ENCODE results near the gene SORT1. TPM values are rescaled to one million over a fixed set of nuclear protein-coding genes. Genes with fewer than 3 reads are reported as not detected.

The SORT1 gene
- total and polyA plus RNA-seq, 8 donors = 4.6 to 481 (median 36.6) TPM

- intact Hi-C loops (cut with DNase I; ENCODE audit: low total_unique reads) = no loop called here
- H3K27me3 ChIP-seq = no peaks in the 10 kb centered on the region
- H3K4me1 ChIP-seq = no peaks in the 10 kb centered on the region
- peaks cover 51 to 99% (median 94%) of the 10 kb centered on the region in 4 donors for H3K36me3 ChIP-seq
- H3K9me3 ChIP-seq = peaks cover 6 to 20% (median 13%) of the 10 kb centered on the region in 4 donors
- no peak overlapping the region for H3K4me3 ChIP-seq
- TF ChIP-seq POLR2A (IDR thresholded peaks at IDR 0.05) = no peak
- TF ChIP-seq POLR2AphosphoS5 (IDR thresholded peaks at IDR 0.05) = no peak
- TF ChIP-seq, protein P1, sequence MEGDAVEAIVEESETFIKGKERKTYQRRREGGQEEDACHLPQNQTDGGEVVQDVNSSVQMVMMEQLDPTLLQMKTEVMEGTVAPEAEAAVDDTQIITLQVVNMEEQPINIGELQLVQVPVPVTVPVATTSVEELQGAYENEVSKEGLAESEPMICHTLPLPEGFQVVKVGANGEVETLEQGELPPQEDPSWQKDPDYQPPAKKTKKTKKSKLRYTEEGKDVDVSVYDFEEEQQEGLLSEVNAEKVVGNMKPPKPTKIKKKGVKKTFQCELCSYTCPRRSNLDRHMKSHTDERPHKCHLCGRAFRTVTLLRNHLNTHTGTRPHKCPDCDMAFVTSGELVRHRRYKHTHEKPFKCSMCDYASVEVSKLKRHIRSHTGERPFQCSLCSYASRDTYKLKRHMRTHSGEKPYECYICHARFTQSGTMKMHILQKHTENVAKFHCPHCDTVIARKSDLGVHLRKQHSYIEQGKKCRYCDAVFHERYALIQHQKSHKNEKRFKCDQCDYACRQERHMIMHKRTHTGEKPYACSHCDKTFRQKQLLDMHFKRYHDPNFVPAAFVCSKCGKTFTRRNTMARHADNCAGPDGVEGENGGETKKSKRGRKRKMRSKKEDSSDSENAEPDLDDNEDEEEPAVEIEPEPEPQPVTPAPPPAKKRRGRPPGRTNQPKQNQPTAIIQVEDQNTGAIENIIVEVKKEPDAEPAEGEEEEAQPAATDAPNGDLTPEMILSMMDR (IDR thresholded peaks at IDR 0.05) = no peak
- TF ChIP-seq EP300 (IDR thresholded peaks at IDR 0.05) = no peak
- no peak overlapping the region for H3K27ac ChIP-seq
- DNase-seq = no peak
- 77 to 91% (median 85%) methylated on average over 4 of the region's 4 CpGs for WGBS, 5 donors
Observed at GRCh38 chr1:109335091-109335490, 62.6 kb downstream of the SORT1 start.

DNA sequence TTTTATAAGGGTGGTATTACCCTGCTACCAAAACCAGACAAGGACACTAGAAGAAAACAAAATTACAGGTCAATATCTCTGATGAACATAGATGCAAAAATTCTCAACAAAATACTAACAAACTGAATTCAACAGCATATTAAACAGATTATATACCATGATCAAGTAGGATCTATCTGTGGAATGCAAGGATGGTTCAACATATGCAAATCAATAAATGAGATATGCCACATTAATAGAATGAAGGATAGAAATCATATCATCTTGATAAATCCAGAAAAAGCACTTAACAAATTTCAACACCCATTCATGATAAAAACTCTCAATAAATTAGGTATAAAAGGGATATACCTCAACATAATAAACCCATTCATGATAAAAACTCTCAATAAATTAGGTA, 66.6 kb downstream of the SORT1 start:
- no peak overlapping the region for H3K27ac ChIP-seq
- H3K9me3 ChIP-seq = peaks cover 6 to 20% (median 13%) of the 10 kb centered on the region in 4 donors
- no peak for DNase-seq
- H3K4me3 ChIP-seq = no peak overlapping the region
- no peak for TF ChIP-seq POLR2A (IDR thresholded peaks at IDR 0.05)
- TF ChIP-seq, protein P1 (IDR thresholded peaks at IDR 0.05) = no peak
- TF ChIP-seq EP300 (IDR thresholded peaks at IDR 0.05) = no peak
- TF ChIP-seq POLR2AphosphoS5 (IDR thresholded peaks at IDR 0.05) = no peak
- peaks cover 33 to 95% (median 90%) of the 10 kb centered on the region in 4 donors for H3K36me3 ChIP-seq
- intact Hi-C loops (cut with DNase I; ENCODE audit: low total_unique reads) = no loop called here
- H3K4me1 ChIP-seq = no peaks in the 10 kb centered on the region
- no peaks in the 10 kb centered on the region for H3K27me3 ChIP-seq

- WGBS, 5 donors = 83 to 89% (median 86%) methylated on average over 5 of the region's 5 CpGs
- no peaks in the 10 kb centered on the region for H3K4me1 ChIP-seq
- intact Hi-C loops (cut with DNase I; ENCODE audit: low total_unique reads) = no loop called here
- TF ChIP-seq POLR2AphosphoS5 (IDR thresholded peaks at IDR 0.05) = no peak
- no peak for TF ChIP-seq POLR2A (IDR thresholded peaks at IDR 0.05)
- no peak for TF ChIP-seq EP300 (IDR thresholded peaks at IDR 0.05)
- TF ChIP-seq, protein P1 (IDR thresholded peaks at IDR 0.05) = no peak
- H3K27me3 ChIP-seq = no peaks in the 10 kb centered on the region
- H3K27ac ChIP-seq = no peak overlapping the region
- H3K9me3 ChIP-seq = peaks cover 6 to 12% (median 10%) of the 10 kb centered on the region in 4 donors
- no peak for DNase-seq
- H3K36me3 ChIP-seq = peaks cover 25 to 95% (median 91%) of the 10 kb centered on the region in 4 donors
- H3K4me3 ChIP-seq = no peak overlapping the region
Observed at GRCh38 chr1:109327285-109327684, 70.4 kb downstream of the SORT1 start.

- WGBS, 5 donors = 92 to 94% (median 92%) methylated on average over 6 of the region's 6 CpGs
- H3K36me3 ChIP-seq = peaks cover 51 to 97% (median 96%) of the 10 kb centered on the region in 4 donors
- intact Hi-C loops (cut with DNase I; ENCODE audit: low total_unique reads) = no loop called here
Observed at GRCh38 chr1:109322974-109323373, 74.7 kb downstream of the SORT1 start.

More at GRCh38 chr1:109322974-109323373, 74.7 kb downstream of the SORT1 start:
- Histone ChIP-seq H3K4me1 (no peaks in the 10 kb centered on the region), H3K27ac (no peak overlapping the region), H3K9me3 (no peaks in the 10 kb centered on the region), H3K27me3 (no peaks in the 10 kb centered on the region), H3K4me3 (no peak overlapping the region)
- DNase-seq = no peak
- TF ChIP-seq EP300 (IDR thresholded peaks at IDR 0.05) (no peak), POLR2AphosphoS5 (IDR thresholded peaks at IDR 0.05) (no peak), POLR2A (IDR thresholded peaks at IDR 0.05) (no peak)
- TF ChIP-seq, protein P1 (IDR thresholded peaks at IDR 0.05) = no peak
